Mesothelial cell of epicardium (in vitro differentiated cells): ENCODE results near the gene CD58. TPM values are rescaled to one million over a fixed set of nuclear protein-coding genes. Genes with fewer than 3 reads are reported as not detected.

Source experiments
- DNase-seq, 2 experiments: peaks; one replicate each; pipeline ENCODE4 v3.0.0; 2021; ENCODE audit warnings: low spot score in 2 of 2; ENCODE audit not compliant: unreplicated experiment in 2 of 2
- H3K27ac Mint-ChIP-seq: 2 replicates; pipeline ENCODE4 v1.8.0; 2021; ENCODE audit warnings: mixed read lengths
- H3K27me3 Mint-ChIP-seq: 2 replicates; pipeline ENCODE4 v1.8.0; 2021; ENCODE audit warnings: low read depth, mixed read lengths
- H3K36me3 Mint-ChIP-seq: 2 replicates; pipeline ENCODE4 v1.8.0; 2021; ENCODE audit warnings: mixed read lengths
- H3K4me1 Mint-ChIP-seq: 2 replicates; pipeline ENCODE4 v1.8.0; 2021; ENCODE audit warnings: mixed read lengths
- H3K4me3 Mint-ChIP-seq: 2 replicates; pipeline ENCODE4 v1.8.0; 2021; ENCODE audit warnings: mild to moderate bottlenecking, moderate library complexity, mixed read lengths
- H3K9me3 Mint-ChIP-seq: 2 replicates; pipeline ENCODE4 v1.8.0; 2021; ENCODE audit warnings: mixed read lengths
- total RNA-seq: library from RNA; stranded (reverse); gene quantifications from 3 replicates; pipeline ENCODE4 v1.2.1, GENCODE V29; 2021
- TF ChIP-seq, protein P1 (sequence below): fragments of 200-600 bp; sonication (generic); IDR thresholded peaks from one replicate; pipeline ENCODE4 v1.5.0; 2021; ENCODE audit warnings: antibody characterized with exemption; ENCODE audit not compliant: unreplicated experiment

Gene CD58
- total RNA-seq, 1 donor from 2014 or later = 6.6 TPM

DNA sequence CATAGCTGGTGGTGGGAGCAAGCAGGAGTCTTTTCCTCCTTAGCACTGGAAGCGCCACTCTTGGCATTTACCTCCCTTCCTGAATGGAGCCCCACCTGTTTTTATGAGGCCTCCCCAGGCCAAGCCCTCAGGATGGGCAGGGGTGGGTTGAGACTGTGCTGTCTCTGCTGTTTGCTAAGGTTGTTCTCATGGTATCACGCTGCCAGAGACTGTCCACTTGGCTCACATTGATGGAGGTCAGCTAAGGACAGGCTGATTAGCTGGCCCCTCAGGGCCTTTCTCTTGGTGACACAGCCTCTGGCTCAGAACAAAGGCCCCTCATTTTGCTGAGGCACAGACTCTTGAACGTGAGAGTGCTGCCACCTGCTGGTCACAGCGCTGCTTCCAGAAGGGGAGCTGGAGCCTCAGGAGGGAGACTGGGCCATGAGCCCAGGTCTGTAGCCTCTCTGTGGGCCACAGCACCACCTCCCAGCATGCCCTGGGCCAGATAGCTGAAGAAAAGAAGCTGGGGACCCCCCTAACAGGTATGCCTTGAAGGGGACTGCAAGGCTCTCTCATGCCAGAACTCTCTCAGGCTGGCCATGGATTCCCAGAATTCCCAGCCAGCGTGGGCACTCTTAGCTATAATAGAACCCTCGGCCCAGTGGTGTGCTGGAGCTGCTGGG is 85.6 kb downstream of the CD58 start:
- Mint-ChIP-seq H3K4me1 (peaks cover 9% of the 10 kb centered on the region), H3K27me3 (no peaks in the 10 kb centered on the region), H3K27ac (no peak overlapping the region), H3K9me3 (no peaks in the 10 kb centered on the region), H3K36me3 (no peaks in the 10 kb centered on the region), H3K4me3 (no peak overlapping the region)
- TF ChIP-seq, protein P1, sequence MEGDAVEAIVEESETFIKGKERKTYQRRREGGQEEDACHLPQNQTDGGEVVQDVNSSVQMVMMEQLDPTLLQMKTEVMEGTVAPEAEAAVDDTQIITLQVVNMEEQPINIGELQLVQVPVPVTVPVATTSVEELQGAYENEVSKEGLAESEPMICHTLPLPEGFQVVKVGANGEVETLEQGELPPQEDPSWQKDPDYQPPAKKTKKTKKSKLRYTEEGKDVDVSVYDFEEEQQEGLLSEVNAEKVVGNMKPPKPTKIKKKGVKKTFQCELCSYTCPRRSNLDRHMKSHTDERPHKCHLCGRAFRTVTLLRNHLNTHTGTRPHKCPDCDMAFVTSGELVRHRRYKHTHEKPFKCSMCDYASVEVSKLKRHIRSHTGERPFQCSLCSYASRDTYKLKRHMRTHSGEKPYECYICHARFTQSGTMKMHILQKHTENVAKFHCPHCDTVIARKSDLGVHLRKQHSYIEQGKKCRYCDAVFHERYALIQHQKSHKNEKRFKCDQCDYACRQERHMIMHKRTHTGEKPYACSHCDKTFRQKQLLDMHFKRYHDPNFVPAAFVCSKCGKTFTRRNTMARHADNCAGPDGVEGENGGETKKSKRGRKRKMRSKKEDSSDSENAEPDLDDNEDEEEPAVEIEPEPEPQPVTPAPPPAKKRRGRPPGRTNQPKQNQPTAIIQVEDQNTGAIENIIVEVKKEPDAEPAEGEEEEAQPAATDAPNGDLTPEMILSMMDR = peak; percentile 88
- DNase-seq = peak; percentile 79 to 91

DNA sequence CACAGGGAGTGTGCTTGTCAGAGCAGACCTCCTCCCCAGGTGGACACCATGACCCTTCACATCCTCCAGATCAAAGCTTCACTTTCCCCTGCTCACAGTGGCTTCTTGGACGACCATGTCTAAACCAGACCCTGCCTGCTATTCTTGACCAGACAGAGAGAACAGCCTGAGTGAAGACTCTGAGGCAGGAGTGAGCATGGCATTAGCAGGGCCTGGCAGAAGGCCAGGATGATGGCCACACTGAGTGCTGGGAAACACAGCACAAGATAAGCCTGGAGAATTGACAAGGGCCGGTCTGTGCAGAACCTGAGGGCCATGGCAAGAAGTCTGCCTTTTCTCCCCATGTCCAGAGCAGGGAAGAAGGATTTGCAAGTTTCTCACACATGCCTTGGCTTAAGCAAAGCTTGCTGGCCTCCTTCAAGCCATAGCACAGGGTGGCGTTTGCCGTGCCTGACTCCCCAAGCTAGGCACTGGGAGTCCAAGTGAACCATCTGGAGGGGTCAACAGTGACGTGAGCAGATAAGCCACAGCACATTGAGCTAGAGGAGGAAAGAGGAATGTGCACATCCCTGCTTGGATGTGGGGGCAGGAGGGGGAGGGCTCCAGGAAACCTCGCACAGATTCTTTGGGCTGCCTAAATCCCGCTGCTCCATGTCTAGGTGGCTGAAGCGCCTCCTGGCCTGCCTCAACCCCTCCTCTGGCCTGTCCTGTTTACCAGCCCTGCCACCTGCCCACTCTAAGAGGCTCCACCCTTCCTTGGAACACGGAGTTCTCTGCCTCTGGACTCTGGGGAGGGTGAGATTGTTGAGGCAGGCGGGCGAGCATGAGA is 87.1 kb downstream of the CD58 start:
- no peak overlapping the region for H3K27ac Mint-ChIP-seq
- H3K4me3 Mint-ChIP-seq = no peak overlapping the region
- no peaks in the 10 kb centered on the region for H3K36me3 Mint-ChIP-seq
- H3K9me3 Mint-ChIP-seq = no peaks in the 10 kb centered on the region
- TF ChIP-seq, protein P1 = no peak
- DNase-seq = no peak
- H3K27me3 Mint-ChIP-seq = no peaks in the 10 kb centered on the region
- H3K4me1 Mint-ChIP-seq = peaks cover 5% of the 10 kb centered on the region

GRCh38 chr1:116482490-116482889 is 88.3 kb downstream of the CD58 start:
- Mint-ChIP-seq H3K27me3 (no peaks in the 10 kb centered on the region), H3K9me3 (no peaks in the 10 kb centered on the region), H3K4me1 (peaks cover 6% of the 10 kb centered on the region), H3K27ac (no peak overlapping the region), H3K4me3 (no peak overlapping the region), H3K36me3 (no peaks in the 10 kb centered on the region)
- TF ChIP-seq, protein P1 = no peak
- no peak for DNase-seq

GRCh38 chr1:116481934-116482333 is 88.9 kb downstream of the CD58 start:
- Mint-ChIP-seq H3K36me3 (no peaks in the 10 kb centered on the region), H3K27me3 (no peaks in the 10 kb centered on the region), H3K4me1 (peaks cover 7% of the 10 kb centered on the region), H3K4me3 (no peak overlapping the region), H3K27ac (no peak overlapping the region), H3K9me3 (no peaks in the 10 kb centered on the region)
- DNase-seq = no peak
- TF ChIP-seq, protein P1 = no peak

DNA sequence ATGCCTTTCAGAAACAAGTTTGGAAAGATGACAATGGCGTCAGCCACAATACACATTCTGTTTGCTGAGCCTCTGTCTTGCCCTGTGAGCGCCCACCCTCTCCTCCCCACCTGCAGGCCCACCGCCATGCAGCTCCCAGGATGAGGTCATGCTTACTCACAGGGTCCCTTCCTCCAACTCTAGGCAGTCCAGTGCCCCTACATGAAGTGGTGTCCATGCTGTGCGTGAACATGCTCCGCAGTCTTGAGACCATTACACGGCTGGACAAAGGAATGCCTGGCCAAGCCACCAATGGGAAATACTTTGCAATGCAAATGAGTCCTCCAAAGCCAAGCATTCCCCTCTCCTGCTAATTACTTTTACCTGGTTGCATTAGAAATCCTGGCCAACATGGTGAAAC is 92.2 kb downstream of the CD58 start:
- no peaks in the 10 kb centered on the region for H3K36me3 Mint-ChIP-seq

More for the DNA sequence above, 92.2 kb downstream of the CD58 start:
- Mint-ChIP-seq H3K4me1 (peaks cover 2% of the 10 kb centered on the region), H3K27ac (no peak overlapping the region), H3K9me3 (no peaks in the 10 kb centered on the region), H3K4me3 (no peak overlapping the region), H3K27me3 (no peaks in the 10 kb centered on the region)
- TF ChIP-seq, protein P1 = no peak
- no peak for DNase-seq
